Keratinocyte (primary cell): ENCODE data around the gene PCDH9.

ENCODE experiments used
- EZH2 ChIP-seq: IDR thresholded peaks from one replicate; pipeline ENCODE4 v1.6.1; 2012; ENCODE audit warnings: inconsistent platforms, mild to moderate bottlenecking, low read length, moderate library complexity
- TF ChIP-seq, protein P1 (sequence below), 3 experiments: IDR thresholded peaks in 1 of 3; conservative IDR thresholded peaks in 1 of 3; optimal IDR thresholded peaks in 1 of 3; 2 replicates in 2 of 3; 3 replicates in 1 of 3; pipeline versions ENCODE3 to v1.5.1; 2011; ENCODE audit warnings: low read length in 3 of 3, mild to moderate bottlenecking in 3 of 3, moderate library complexity in 2 of 3, control low read depth in 1 of 3, inconsistent platforms in 1 of 3; ENCODE audit not compliant: insufficient read depth in 2 of 3; ENCODE audit errors: extremely low read depth in 1 of 3

- TF ChIP-seq, protein P1, sequence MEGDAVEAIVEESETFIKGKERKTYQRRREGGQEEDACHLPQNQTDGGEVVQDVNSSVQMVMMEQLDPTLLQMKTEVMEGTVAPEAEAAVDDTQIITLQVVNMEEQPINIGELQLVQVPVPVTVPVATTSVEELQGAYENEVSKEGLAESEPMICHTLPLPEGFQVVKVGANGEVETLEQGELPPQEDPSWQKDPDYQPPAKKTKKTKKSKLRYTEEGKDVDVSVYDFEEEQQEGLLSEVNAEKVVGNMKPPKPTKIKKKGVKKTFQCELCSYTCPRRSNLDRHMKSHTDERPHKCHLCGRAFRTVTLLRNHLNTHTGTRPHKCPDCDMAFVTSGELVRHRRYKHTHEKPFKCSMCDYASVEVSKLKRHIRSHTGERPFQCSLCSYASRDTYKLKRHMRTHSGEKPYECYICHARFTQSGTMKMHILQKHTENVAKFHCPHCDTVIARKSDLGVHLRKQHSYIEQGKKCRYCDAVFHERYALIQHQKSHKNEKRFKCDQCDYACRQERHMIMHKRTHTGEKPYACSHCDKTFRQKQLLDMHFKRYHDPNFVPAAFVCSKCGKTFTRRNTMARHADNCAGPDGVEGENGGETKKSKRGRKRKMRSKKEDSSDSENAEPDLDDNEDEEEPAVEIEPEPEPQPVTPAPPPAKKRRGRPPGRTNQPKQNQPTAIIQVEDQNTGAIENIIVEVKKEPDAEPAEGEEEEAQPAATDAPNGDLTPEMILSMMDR (optimal IDR thresholded peaks at IDR 0.05 in 1 of 3, IDR thresholded peaks at IDR 0.05 in 1 of 3, conservative IDR thresholded peaks at IDR 0.05 in 1 of 3; ENCODE audit: extremely low read depth in 1 of 3, insufficient read depth in 2 of 3, low read length in 3 of 3) = no peak
- TF ChIP-seq EZH2 = no peak
These were observed 128.2 kb downstream of the PCDH9 start for GRCh38 chr13:67101730-67102467.
